GM12875 (cell line): ENCODE data around the gene ECT2.
"Not testable (repeated sequence)": the region's sequence is repeated elsewhere in the genome, so short reads cannot be mapped to it uniquely, and the experiment has no call there.

ENCODE experiments used
- H3K4me3 ChIP-seq: one replicate; pipeline ENCODE4 v1.5.1; 2011; ENCODE audit warnings: low read depth, low read length, control low read depth
- TF ChIP-seq, protein P1 (sequence below): IDR thresholded peaks from 2 replicates; pipeline ENCODE4 v1.5.1; 2011; ENCODE audit warnings: low read depth, mild to moderate bottlenecking, control low read depth, inconsistent platforms, low read length, moderate library complexity, borderline replicate concordance; ENCODE audit not compliant: insufficient read depth

Gene ECT2, protein sequence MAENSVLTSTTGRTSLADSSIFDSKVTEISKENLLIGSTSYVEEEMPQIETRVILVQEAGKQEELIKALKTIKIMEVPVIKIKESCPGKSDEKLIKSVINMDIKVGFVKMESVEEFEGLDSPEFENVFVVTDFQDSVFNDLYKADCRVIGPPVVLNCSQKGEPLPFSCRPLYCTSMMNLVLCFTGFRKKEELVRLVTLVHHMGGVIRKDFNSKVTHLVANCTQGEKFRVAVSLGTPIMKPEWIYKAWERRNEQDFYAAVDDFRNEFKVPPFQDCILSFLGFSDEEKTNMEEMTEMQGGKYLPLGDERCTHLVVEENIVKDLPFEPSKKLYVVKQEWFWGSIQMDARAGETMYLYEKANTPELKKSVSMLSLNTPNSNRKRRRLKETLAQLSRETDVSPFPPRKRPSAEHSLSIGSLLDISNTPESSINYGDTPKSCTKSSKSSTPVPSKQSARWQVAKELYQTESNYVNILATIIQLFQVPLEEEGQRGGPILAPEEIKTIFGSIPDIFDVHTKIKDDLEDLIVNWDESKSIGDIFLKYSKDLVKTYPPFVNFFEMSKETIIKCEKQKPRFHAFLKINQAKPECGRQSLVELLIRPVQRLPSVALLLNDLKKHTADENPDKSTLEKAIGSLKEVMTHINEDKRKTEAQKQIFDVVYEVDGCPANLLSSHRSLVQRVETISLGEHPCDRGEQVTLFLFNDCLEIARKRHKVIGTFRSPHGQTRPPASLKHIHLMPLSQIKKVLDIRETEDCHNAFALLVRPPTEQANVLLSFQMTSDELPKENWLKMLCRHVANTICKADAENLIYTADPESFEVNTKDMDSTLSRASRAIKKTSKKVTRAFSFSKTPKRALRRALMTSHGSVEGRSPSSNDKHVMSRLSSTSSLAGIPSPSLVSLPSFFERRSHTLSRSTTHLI

DNA sequence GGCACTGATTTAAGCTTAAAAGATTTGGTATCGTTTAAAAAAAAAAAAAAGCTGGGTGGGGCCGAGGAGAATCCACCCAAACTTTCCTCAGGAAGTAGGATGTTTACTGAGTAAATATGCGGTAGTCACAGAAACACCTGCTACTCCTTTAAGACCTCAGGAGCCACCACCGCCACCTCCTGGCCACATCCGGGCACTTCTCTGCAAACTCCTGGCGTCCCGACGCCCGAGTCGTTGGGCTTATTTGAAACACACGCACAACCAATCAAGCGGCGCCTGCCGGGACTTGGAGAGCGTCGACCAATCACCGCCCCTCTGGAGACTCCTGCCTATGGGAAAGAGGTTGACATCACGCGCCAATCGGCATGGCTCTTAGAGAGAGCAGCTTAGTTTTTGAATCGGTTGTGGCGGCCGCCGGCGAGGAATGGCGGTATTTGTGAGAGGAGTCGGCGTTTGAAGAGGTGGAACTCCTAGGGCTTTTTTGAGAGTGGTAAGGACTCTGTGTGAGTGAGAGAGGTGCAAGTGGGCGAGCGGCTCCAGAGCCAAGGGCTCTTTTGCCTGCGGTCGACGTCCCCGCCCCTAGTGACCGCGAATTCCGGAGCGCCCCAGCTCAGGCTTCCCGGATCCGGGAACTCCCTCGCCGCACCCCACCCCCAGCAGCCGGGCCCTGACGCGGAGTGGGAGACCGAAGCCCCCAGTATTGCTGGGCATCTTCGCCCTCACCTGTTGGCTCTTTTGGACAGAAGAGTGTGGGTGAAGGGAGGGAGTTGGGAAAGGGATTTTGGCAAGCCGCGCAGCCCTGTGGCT lies at the start of gene ECT2:
TSS of gene ECT2 (plus strand) at position 359 of the 807 bp plus-strand sequence. CDS start 3,805 bp downstream, outside the sequence.
- peak within 1 kb of the TSS; percentile 88 for H3K4me3 ChIP-seq
- TF ChIP-seq, protein P1, sequence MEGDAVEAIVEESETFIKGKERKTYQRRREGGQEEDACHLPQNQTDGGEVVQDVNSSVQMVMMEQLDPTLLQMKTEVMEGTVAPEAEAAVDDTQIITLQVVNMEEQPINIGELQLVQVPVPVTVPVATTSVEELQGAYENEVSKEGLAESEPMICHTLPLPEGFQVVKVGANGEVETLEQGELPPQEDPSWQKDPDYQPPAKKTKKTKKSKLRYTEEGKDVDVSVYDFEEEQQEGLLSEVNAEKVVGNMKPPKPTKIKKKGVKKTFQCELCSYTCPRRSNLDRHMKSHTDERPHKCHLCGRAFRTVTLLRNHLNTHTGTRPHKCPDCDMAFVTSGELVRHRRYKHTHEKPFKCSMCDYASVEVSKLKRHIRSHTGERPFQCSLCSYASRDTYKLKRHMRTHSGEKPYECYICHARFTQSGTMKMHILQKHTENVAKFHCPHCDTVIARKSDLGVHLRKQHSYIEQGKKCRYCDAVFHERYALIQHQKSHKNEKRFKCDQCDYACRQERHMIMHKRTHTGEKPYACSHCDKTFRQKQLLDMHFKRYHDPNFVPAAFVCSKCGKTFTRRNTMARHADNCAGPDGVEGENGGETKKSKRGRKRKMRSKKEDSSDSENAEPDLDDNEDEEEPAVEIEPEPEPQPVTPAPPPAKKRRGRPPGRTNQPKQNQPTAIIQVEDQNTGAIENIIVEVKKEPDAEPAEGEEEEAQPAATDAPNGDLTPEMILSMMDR, result peak; percentile 72

DNA sequence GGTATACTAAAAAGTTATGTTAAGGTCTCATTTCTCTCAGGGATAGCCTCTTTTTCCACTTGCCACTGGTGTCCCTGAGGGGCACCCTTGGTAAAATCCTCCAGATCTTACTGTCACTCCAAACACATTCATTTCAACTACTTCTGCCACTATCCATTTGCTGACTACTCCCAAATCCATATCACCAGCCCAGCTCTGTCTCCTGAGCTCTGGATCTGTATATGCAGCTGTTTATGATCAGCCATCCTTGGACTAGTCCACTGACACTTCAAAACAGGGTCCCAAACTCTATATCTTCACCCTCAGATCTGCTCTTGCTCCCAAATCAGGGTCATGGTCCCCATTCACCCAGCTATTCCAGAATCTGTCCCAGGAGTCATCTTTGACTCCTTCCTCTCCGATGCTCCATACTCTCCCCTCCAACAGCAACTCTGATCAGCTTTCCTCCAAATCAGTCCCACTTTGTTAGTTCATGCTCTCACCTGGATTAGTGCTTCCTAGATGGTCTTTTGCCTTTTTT lies 49.5 kb upstream of the ECT2 start:
- no peak overlapping the region for H3K4me3 ChIP-seq
- TF ChIP-seq, protein P1, result no peak

DNA sequence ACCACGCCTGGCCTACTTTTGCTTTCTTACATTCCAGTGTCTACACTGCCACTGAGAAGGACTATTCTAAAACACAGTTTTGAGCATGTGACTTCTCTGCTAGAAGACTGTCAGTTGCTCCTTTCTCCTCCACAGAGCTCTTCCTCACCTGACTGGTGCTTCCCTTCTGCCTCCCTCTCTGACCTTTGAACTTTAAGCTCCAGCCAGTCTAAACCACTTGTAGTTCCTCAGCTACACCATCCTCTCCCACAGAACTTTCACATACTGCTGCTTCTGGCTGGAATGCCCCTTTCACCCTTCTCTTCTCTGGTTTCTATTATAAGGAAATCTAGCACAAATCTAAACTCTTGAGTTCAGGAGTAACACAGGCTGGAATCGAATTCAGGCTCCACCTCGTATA lies 48.8 kb upstream of the ECT2 start:
- H3K4me3 ChIP-seq, result no peak overlapping the region
- TF ChIP-seq, protein P1, result no peak

DNA sequence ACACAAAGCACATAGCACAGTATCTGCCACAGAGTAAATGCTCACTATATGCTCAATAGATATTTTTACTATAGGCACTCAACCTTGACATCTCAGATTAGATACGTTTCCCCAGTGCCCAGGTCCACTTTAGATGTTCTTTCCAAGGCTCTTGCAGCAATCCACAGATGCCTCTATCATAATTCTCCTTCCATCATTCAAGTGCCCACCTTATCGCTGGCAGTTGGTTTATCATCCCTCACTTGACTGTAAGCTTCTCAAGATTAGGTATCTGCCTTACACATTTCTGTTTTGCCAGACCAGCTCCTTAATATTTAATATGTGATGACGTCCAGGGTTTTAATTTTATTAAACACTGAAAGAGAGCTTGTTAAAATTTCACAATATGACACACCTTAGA lies 48.3 kb upstream of the ECT2 start:
- TF ChIP-seq, protein P1, result no peak
- H3K4me3 ChIP-seq, result no peak overlapping the region

DNA sequence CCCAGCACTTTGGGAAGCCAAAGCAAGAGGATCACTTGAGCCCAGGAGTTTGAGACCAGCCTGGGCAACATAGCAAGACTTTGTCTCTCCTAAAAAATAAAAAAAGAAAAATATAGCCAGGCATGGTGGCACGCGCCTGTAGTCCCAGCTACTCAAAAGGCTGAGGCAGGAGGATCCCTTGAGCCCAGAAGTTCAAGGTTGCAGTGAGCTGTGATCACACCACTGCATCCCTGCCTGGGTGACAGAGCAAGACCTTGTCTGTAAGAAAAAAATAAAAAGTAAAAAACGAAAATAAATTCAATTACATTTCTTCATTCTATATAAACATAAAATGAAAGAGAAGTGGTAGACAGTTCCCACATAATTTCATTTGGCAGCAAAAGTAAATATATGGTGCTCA lies 47.8 kb upstream of the ECT2 start:
- H3K4me3 ChIP-seq, result not testable (repeated sequence)

DNA sequence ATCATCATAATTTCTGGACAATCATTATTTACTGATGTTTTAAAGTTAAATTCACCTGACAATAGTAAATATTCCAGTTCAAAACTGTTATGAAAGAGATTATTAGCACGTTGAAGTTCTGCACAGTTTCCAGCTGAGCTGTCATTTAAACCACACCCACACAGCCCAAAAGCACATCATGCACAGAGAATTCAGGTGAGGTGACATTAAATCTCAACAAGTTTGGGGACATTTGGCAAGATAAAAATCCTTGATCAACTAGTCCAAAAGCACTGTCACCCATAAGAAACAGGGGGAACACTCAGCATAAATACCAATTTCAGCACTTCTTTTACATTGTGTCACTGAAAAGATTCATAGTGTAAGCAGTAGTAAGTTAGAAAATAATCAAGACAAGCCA lies 46.5 kb upstream of the ECT2 start:
- no peak overlapping the region for H3K4me3 ChIP-seq
- TF ChIP-seq, protein P1, result no peak

DNA sequence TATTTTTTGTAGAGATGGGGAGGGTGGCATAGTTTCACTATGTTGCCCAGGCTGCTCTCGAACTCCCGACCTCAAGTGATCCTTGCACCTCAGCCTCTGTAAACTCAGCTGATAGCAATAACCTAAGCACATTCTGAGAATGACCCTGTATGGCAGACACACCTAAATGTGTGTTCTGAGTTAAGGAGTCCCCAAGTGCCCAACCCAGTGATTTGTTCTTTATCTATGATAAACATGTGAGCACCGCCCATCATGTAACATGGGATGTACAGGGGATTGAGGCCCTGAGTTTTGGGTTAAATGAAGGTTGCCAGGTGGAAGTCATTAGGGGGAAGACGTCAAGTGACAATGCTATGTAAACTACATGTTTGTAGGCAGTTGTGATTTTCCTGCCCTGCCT lies 45.4 kb upstream of the ECT2 start:
- TF ChIP-seq, protein P1, result no peak
- H3K4me3 ChIP-seq, result no peak overlapping the region
